ENCODE results near the gene LNX2. TPM values are rescaled to one million over a fixed set of nuclear protein-coding genes. Genes with fewer than 3 reads are reported as not detected.

Gene LNX2
- total RNA-seq, 1 donor from 2014 or later, result 9.2 TPM

- peaks cover 30% of the 10 kb centered on the region for H3K4me1 Mint-ChIP-seq (ENCODE audit: low read depth)
- no peak overlapping the region for H3K4me3 Mint-ChIP-seq (ENCODE audit: unreplicated experiment)
- no peak for DNase-seq (ENCODE audit: low spot score)
- H3K9me3 Mint-ChIP-seq (ENCODE audit: low read depth), result no peaks in the 10 kb centered on the region
- peak overlapping the region; percentile 67 for H3K27ac Mint-ChIP-seq (ENCODE audit: unreplicated experiment)
- H3K36me3 Mint-ChIP-seq (ENCODE audit: low read depth), result peaks cover 2% of the 10 kb centered on the region
- no peak for TF ChIP-seq CTCF (IDR thresholded peaks at IDR 0.05)
- no peaks in the 10 kb centered on the region for H3K27me3 Mint-ChIP-seq (ENCODE audit: low read depth)
These were observed 38.2 kb upstream of the LNX2 start for GRCh38 chr13:27658546-27658945.

GRCh38 chr13:27657724-27658123 is 37.4 kb upstream of the LNX2 start:
- Mint-ChIP-seq H3K4me1 (ENCODE audit: low read depth) (peaks cover 30% of the 10 kb centered on the region), H3K27ac (ENCODE audit: unreplicated experiment) (peak overlapping the region; percentile 5), H3K36me3 (ENCODE audit: low read depth) (peaks cover 2% of the 10 kb centered on the region), H3K9me3 (ENCODE audit: low read depth) (no peaks in the 10 kb centered on the region), H3K27me3 (ENCODE audit: low read depth) (no peaks in the 10 kb centered on the region), H3K4me3 (ENCODE audit: unreplicated experiment) (no peak overlapping the region)
- no peak for TF ChIP-seq CTCF (IDR thresholded peaks at IDR 0.05)
- no peak for DNase-seq (ENCODE audit: low spot score)

- no peak for TF ChIP-seq CTCF (IDR thresholded peaks at IDR 0.05)
- Mint-ChIP-seq H3K9me3 (ENCODE audit: low read depth) (peaks cover 9% of the 10 kb centered on the region), H3K4me1 (ENCODE audit: low read depth) (peaks cover 22% of the 10 kb centered on the region), H3K36me3 (ENCODE audit: low read depth) (peaks cover 16% of the 10 kb centered on the region), H3K4me3 (ENCODE audit: unreplicated experiment) (no peak overlapping the region), H3K27me3 (ENCODE audit: low read depth) (no peaks in the 10 kb centered on the region), H3K27ac (ENCODE audit: unreplicated experiment) (no peak overlapping the region)
- DNase-seq (ENCODE audit: low spot score), result no peak
These were observed 34.5 kb upstream of the LNX2 start for GRCh38 chr13:27654816-27655215.

- Mint-ChIP-seq H3K27ac (ENCODE audit: unreplicated experiment) (no peak overlapping the region), H3K27me3 (ENCODE audit: low read depth) (no peaks in the 10 kb centered on the region), H3K9me3 (ENCODE audit: low read depth) (peaks cover 13% of the 10 kb centered on the region), H3K4me3 (ENCODE audit: unreplicated experiment) (no peak overlapping the region), H3K36me3 (ENCODE audit: low read depth) (peaks cover 21% of the 10 kb centered on the region), H3K4me1 (ENCODE audit: low read depth) (peaks cover 16% of the 10 kb centered on the region)
- DNase-seq (ENCODE audit: low spot score), result no peak
- TF ChIP-seq CTCF (IDR thresholded peaks at IDR 0.05), result no peak
These were observed 33.7 kb upstream of the LNX2 start for GRCh38 chr13:27654059-27654458.

GRCh38 chr13:27650312-27650711 is 30.0 kb upstream of the LNX2 start:
- Mint-ChIP-seq H3K27me3 (ENCODE audit: low read depth) (no peaks in the 10 kb centered on the region), H3K27ac (ENCODE audit: unreplicated experiment) (no peak overlapping the region), H3K9me3 (ENCODE audit: low read depth) (peaks cover 13% of the 10 kb centered on the region), H3K4me1 (ENCODE audit: low read depth) (no peaks in the 10 kb centered on the region), H3K4me3 (ENCODE audit: unreplicated experiment) (no peak overlapping the region), H3K36me3 (ENCODE audit: low read depth) (peaks cover 26% of the 10 kb centered on the region)
- TF ChIP-seq CTCF (IDR thresholded peaks at IDR 0.05), result no peak
- DNase-seq (ENCODE audit: low spot score), result no peak
